Osteocyte (in vitro differentiated cells): ENCODE results near the gene MBNL1. TPM values are rescaled to one million over a fixed set of nuclear protein-coding genes. Genes with fewer than 3 reads are reported as not detected.

ENCODE experiments used
- DNase-seq: peaks from one replicate; pipeline ENCODE4 v3.0.0; 2021; ENCODE audit warnings: mixed read lengths; ENCODE audit not compliant: unreplicated experiment; ENCODE audit errors: extremely low spot score
- H3K27ac Mint-ChIP-seq: one replicate; pipeline ENCODE4 v1.8.0; 2021; ENCODE audit warnings: mild to moderate bottlenecking, mixed read lengths; ENCODE audit not compliant: unreplicated experiment
- H3K27me3 Mint-ChIP-seq: one replicate; pipeline ENCODE4 v1.8.0; 2021; ENCODE audit warnings: mixed read lengths; ENCODE audit not compliant: unreplicated experiment
- H3K36me3 Mint-ChIP-seq: one replicate; pipeline ENCODE4 v1.8.0; 2021; ENCODE audit warnings: mixed read lengths; ENCODE audit not compliant: unreplicated experiment
- H3K4me1 Mint-ChIP-seq: one replicate; pipeline ENCODE4 v1.8.0; 2021; ENCODE audit warnings: mixed read lengths; ENCODE audit not compliant: unreplicated experiment
- H3K4me3 Mint-ChIP-seq: one replicate; pipeline ENCODE4 v1.8.0; 2021; ENCODE audit warnings: mild to moderate bottlenecking, moderate library complexity, mixed read lengths; ENCODE audit not compliant: unreplicated experiment
- H3K9me3 Mint-ChIP-seq: one replicate; pipeline ENCODE4 v1.8.0; 2021; ENCODE audit warnings: mixed read lengths; ENCODE audit not compliant: unreplicated experiment
- total RNA-seq: library from RNA; stranded (reverse); gene quantifications from 2 replicates; pipeline ENCODE4 v1.2.1, GENCODE V29; 2021
- TF ChIP-seq, protein P1 (sequence below): fragments of 200-600 bp; sonication (generic); IDR thresholded peaks from 2 replicates; pipeline ENCODE4 v1.5.0; 2021; ENCODE audit warnings: antibody characterized with exemption, mild to moderate bottlenecking, moderate library complexity

The MBNL1 gene
- total RNA-seq, 1 donor from 2014 or later = 166 TPM

DNA sequence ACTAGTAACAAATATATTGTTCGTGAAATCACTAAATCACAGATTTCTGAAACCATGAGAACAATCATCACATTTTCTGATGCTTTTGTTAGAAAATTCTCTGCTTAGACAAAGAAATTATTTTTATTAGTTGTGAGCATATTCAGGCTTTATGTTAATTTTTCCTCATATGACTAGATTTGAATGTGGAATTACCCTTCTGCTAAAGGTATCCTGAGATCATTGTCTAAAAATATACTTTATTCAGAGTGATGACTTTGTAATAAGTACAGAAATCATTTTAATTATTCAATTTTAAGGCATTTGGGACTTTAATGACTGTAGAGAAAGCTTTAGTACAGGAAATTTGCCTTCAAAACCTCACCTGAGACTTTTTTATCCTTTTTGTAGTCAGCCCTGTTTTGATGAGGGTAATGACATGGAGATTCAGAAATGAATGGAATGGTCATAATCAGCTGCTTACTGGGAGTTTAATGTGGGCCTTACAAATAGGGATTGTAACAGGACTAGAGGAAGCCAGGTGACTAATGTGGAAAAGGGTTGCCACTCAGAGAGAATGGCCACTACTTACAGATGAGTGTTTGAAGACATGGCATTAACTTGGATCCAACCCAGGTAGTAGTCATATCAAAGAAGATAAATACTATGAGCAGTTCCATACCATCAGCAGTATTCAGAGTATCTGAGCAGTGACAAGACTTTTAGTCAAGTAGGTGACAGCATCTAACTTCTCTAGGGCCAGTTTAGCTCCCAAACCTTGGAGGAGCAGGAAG is 148.3 kb downstream of the MBNL1 start:
- H3K27ac Mint-ChIP-seq = no peak overlapping the region

GRCh38 chr3:152419748-152420147 is 151.0 kb downstream of the MBNL1 start:
- no peaks in the 10 kb centered on the region for H3K27me3 Mint-ChIP-seq
- TF ChIP-seq, protein P1, sequence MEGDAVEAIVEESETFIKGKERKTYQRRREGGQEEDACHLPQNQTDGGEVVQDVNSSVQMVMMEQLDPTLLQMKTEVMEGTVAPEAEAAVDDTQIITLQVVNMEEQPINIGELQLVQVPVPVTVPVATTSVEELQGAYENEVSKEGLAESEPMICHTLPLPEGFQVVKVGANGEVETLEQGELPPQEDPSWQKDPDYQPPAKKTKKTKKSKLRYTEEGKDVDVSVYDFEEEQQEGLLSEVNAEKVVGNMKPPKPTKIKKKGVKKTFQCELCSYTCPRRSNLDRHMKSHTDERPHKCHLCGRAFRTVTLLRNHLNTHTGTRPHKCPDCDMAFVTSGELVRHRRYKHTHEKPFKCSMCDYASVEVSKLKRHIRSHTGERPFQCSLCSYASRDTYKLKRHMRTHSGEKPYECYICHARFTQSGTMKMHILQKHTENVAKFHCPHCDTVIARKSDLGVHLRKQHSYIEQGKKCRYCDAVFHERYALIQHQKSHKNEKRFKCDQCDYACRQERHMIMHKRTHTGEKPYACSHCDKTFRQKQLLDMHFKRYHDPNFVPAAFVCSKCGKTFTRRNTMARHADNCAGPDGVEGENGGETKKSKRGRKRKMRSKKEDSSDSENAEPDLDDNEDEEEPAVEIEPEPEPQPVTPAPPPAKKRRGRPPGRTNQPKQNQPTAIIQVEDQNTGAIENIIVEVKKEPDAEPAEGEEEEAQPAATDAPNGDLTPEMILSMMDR = no peak
- H3K36me3 Mint-ChIP-seq = peaks cover 61% of the 10 kb centered on the region
- peaks cover 21% of the 10 kb centered on the region for H3K9me3 Mint-ChIP-seq
- H3K27ac Mint-ChIP-seq = no peak overlapping the region
- DNase-seq = no peak
- no peaks in the 10 kb centered on the region for H3K4me1 Mint-ChIP-seq
- no peak overlapping the region for H3K4me3 Mint-ChIP-seq

More for the DNA sequence above, 148.3 kb downstream of the MBNL1 start:
- H3K4me1 Mint-ChIP-seq = peaks cover 13% of the 10 kb centered on the region
- no peak overlapping the region for H3K4me3 Mint-ChIP-seq
- H3K9me3 Mint-ChIP-seq = peaks cover 8% of the 10 kb centered on the region
- H3K27me3 Mint-ChIP-seq = no peaks in the 10 kb centered on the region
- H3K36me3 Mint-ChIP-seq = peaks cover 50% of the 10 kb centered on the region
- DNase-seq = no peak
- TF ChIP-seq, protein P1 = no peak

GRCh38 chr3:152421162-152421561 is 152.4 kb downstream of the MBNL1 start:
- H3K4me1 Mint-ChIP-seq = peaks cover 1% of the 10 kb centered on the region
- H3K36me3 Mint-ChIP-seq = peaks cover 54% of the 10 kb centered on the region
- DNase-seq = no peak
- no peak overlapping the region for H3K27ac Mint-ChIP-seq
- peaks cover 24% of the 10 kb centered on the region for H3K9me3 Mint-ChIP-seq
- no peak overlapping the region for H3K4me3 Mint-ChIP-seq
- TF ChIP-seq, protein P1 = no peak
- no peaks in the 10 kb centered on the region for H3K27me3 Mint-ChIP-seq

DNA sequence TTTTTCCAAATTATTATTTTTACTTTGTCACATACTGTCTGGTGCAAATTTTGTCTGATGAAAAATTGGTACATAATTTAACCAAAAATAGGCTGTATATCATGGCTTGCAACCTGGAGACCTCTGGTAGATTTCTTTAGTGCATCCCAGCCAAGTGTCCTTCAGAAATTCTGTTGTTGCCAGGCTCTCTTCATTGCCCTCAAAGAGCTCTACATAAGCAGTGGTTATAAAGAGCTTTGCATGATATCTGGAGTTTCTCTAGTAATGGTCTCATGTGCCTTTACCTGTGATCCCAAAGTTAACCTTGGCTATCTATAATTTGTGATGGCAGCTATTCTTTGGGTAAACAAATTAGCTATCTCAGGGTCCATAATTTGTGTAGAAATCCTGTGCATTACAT is 157.7 kb downstream of the MBNL1 start:
- TF ChIP-seq, protein P1 = no peak
- H3K4me1 Mint-ChIP-seq = peaks cover 37% of the 10 kb centered on the region
- no peak overlapping the region for H3K27ac Mint-ChIP-seq
- peaks cover 19% of the 10 kb centered on the region for H3K9me3 Mint-ChIP-seq
- no peaks in the 10 kb centered on the region for H3K27me3 Mint-ChIP-seq
- H3K36me3 Mint-ChIP-seq = peaks cover 24% of the 10 kb centered on the region
- H3K4me3 Mint-ChIP-seq = no peak overlapping the region
- no peak for DNase-seq

- no peak for DNase-seq
- H3K27me3 Mint-ChIP-seq = no peaks in the 10 kb centered on the region
- peaks cover 5% of the 10 kb centered on the region for H3K36me3 Mint-ChIP-seq
- peak overlapping the region; percentile 47 for H3K27ac Mint-ChIP-seq
- H3K4me3 Mint-ChIP-seq = no peak overlapping the region
- peaks cover 40% of the 10 kb centered on the region for H3K4me1 Mint-ChIP-seq
- H3K9me3 Mint-ChIP-seq = peaks cover 4% of the 10 kb centered on the region
- TF ChIP-seq, protein P1 = no peak
Observed at GRCh38 chr3:152428577-152428976, 159.8 kb downstream of the MBNL1 start.
